Measurements from ENCODE around the gene AMN.

The AMN gene

DNA sequence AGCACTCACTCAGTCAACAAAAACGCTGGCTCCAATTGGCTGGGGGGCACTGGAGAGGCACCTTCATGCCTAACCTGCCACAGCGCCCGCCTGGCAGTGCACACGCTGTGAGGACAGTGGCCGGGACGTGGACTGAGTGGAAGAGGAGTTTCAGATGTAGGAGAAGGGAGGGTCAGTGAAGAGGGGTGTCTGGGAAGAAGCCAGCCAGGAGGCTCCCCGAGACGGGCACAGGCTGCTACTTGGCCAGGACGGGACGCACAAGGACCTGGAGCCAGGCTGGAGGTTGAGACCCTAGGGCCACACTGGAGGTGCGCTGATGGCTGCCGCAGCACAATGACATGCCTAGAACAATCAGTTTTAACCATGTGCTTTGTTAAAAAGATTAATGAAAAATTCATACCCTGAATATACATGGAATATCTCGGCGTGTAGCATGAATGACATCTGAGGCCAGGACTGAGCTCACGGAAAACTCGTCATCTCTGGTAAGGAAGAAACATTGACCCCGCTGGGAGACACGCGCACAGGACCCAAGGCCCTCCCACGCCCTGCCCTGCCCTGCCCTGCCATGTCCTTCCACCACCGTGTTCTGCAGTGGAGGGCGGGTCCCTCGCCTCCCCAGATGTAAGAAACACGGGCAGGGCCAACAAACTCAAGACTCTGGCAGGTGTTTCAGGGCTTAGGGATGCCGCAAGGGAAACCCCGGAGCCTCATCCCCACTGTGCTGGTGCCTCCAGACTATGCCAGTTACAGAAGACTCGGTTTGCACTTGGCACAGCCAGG lies 25.0 kb downstream of the AMN start:
- no peak for DNase-seq

DNA sequence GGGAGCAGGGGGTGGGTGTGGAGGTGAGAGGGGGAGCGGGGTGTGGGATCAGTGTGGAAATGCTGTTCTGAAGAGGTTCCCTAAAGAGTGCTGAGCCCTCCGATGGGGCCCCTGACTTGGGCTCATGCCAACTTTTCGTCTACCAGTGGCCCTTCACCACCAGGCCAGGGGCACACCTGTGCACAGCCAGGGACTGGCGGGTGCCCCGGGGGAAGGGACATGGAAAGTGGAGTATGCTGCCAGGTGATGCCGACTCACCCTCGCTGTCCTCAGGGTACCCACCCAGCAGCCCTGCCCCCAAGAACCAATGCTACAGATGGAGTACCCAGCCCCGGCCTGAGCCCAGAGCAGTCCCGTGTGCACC lies 26.2 kb downstream of the AMN start:
- DNase-seq, result no peak

- peak; percentile 16 for DNase-seq
Observed at GRCh38 chr14:102949062-102949800, 26.8 kb downstream of the AMN start.

DNA sequence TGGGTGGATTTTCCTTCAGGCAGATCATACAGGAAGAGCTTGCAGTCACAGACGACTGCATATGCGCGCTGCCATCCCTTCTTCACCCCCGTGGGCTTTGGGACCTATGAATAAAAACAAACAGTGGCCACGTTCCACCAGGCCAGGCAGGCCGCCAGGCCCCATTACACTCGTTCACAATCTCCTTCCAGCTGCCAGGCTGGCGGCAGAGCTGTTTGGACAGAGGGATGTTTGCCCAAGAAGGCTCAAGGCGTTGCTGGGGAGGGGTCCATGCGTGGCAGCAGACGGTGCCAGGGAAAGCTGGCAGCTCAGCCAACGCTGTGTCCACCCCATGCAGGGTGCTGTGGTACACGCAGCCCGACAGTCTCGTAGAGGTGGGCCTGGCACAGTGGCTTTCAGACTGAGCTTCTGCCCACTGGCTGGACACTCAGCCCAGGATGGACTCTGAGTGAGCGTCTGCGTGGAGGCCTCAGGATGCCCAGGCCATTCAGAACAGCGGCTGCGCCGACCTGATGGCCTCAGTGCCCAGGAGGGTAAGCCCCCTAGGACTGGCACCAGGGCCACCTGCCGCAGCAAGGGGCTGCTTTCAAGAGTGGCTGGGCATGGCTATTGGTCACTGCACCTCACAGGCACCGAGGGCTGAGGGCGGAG lies 27.5 kb downstream of the AMN start:
- DNase-seq, result no peak

GRCh38 chr14:102951034-102951433 lies 28.6 kb downstream of the AMN start:
- no peak for DNase-seq

DNA sequence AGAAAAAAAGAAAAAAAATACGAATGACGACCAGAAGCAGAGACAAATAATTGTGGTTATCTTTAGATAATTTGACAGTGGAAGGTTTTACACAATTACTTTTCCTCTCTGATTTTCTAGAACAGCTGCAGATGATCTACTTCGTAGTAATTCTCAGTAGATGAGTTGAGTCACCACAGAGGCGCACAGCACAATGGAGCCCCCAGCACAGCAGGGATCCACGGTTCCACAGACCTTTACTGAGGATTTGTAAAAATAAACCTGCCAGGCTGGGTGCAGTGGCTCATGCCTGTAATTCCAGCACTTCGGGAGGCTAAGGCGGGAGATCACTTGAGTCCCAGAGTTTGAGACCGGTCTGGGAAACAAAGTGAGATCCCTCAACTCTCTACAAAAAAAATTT lies 29.3 kb downstream of the AMN start:
- DNase-seq, result no peak

GRCh38 chr14:102952276-102952675 lies 29.8 kb downstream of the AMN start:
- no peak for DNase-seq

DNA sequence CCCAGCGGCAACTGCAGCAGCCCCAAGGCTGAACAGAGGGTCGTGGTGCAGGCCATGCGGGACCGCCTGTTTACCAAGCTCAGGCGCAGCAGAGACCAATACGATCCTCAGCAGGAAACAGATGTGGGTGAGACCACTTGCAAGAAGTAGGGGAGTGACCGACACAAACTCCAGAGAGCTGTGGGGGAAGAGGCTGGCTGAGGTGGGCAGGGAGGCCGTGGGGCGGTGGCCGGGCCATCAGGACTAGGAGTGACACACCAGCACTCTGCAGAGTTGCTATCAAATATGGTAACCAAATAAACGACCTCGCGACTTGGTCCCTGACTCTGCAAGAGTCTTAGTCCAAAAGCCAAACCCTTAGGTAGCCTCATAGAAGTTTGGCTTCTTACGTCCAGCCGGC lies 30.6 kb downstream of the AMN start:
- DNase-seq, result no peak

GRCh38 chr14:102954081-102954789 lies 31.8 kb downstream of the AMN start:
- DNase-seq, result no peak

- DNase-seq, result no peak
Observed at GRCh38 chr14:102955636-102956408, 33.4 kb downstream of the AMN start.

DNA sequence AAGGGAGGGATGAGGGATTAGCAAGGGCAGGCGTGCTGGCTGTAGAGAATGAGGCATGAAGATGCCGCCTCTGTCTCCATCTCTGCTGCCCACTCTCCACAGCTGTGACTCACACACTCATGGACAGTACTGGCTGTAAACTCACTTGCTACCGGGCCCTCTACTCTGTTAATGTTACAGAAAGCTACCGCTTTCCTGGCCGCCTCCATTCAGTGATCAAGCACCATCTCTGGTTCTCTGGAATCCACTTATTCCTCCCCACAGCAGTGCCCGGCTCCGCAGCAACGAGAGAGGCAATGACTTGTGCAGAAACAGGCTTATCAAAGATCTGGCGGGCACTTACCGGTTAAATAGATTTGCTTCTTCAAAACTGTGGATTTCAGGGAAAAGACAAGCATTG lies 34.8 kb downstream of the AMN start:
- no peak for DNase-seq

DNA sequence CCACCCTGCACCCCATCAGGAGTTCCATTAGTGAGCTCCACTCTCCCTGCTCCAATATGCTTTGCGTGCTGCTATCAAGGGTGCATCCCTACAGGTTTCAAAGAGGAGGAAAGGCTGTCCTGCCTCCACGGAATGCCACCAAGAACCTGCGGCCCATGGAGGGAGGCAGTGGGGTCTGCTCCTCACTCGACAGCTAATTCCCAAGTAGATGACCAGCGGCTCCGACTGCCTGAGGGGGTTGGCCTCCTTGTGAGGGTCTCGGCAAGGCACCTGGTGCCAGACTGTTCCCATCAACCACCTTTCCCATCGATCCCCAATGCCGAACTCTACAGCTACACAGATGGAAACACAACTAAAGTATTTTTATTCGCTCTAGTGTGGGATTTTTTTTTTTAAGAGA lies 36.0 kb downstream of the AMN start:
- no peak for DNase-seq

- DNase-seq, result no peak
Observed at GRCh38 chr14:102962111-102962627, 39.7 kb downstream of the AMN start.

DNA sequence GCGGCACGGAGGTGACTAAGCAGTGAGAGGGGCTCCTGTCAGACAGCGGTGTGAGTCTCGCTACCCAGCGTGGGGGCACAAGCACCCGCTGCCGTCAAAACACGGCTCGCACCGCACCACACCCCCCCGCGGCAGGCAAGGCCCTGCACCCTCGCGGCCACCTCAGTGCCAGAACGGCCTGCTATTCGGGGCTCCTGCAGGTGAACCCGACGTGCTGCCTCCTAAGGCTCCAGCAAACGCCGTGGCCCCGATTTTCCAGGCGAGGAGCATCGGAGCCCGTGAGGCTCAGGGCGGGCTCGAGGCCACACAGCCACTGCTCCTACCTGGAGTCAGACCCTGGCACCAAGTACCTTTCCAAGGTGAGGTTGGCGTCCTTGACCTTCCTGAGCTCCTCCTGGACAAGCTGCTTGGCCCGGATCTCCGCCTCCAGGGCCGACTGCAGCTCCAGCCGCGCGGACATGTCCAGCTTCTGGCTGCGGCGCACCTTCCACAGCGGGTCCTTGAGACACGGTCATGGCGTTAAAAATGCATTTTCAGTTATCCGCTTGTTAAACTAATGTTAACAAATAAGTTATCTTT lies 41.8 kb downstream of the AMN start:
- no peak for DNase-seq

- no peak for DNase-seq
Observed at GRCh38 chr14:102965282-102965681, 42.8 kb downstream of the AMN start.

- DNase-seq, result no peak
Observed at GRCh38 chr14:102965971-102966655, 43.6 kb downstream of the AMN start.

GRCh38 chr14:102966681-102967505 lies 44.4 kb downstream of the AMN start:
- no peak for DNase-seq

GRCh38 chr14:102967506-102967795 lies 45.0 kb downstream of the AMN start:
- no peak for DNase-seq

- no peak for DNase-seq
Observed at GRCh38 chr14:102968306-102968705, 45.8 kb downstream of the AMN start.

DNA sequence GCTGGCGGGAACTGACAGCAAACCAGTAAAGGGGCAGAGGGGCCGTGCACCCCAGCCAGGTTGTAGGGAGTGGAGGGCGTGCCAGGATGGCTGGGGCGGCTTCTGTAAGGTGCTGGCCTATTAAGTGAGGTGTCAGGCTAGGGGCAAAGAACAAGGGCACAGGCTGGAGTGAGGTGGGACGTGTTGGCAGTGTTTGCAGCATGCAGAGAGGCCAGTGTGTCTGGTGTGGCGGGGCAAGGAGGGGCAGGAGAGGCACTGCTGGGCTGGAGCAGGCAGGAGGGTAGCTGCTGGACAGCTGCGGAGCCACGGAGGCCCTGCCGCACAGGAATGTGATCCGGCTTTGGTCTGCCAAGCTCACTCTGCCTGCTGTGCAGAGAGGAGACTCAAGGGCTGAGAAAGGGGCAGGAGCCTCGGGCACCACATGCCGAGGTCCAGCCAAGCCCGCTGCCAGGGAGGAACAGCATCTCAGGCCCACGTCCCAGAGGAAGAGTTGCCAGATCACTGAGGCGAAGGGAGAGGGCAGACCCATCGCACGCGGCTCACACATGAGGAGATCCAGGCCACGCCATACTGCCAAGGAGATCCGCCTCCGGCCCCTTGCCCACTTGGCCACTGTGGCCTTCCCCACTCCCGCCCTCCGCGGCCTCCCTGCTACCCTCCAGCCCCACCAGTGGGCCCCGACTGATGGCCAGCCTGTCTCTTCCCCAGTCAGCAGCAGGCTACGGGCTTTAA lies 46.8 kb downstream of the AMN start:
- no peak for DNase-seq

All from activated T-cell treated with anti-CD3 and anti-CD28 coated beads for 4 hours (primary cell).